ENCODE measurements around the gene ADAD2. TPM values are rescaled to one million over a fixed set of nuclear protein-coding genes. Genes with fewer than 3 reads are reported as not detected.

Gene ADAD2
- total RNA-seq, 1 donor from 2014 or later: not detected

- Mint-ChIP-seq H3K4me1 (peaks cover 11% of the 10 kb centered on the region), H3K27me3 (ENCODE audit: insufficient read depth, low read depth) (no peaks in the 10 kb centered on the region), H3K27ac (no peak overlapping the region), H3K36me3 (peaks cover 4% of the 10 kb centered on the region), H3K4me3 (peak overlapping the region; percentile 91), H3K9me3 (no peaks in the 10 kb centered on the region)
- Histone ChIP-seq H3K79me2 (ENCODE audit: low read depth) (peaks cover 37% of the 10 kb centered on the region), H3K4me2 (no peak overlapping the region), H3K27ac (no peak overlapping the region), H3K27me3 (no peaks in the 10 kb centered on the region), H3K4me3 (no peak overlapping the region), H2AFZ (replicated peaks) (no peak overlapping the region), H3K36me3 (no peaks in the 10 kb centered on the region), H3F3A (ENCODE audit: low read depth) (no peaks in the 10 kb centered on the region), H3K9ac (no peak overlapping the region), H3K4me1 (peaks cover 5% of the 10 kb centered on the region), H4K20me1 (ENCODE audit: low read depth) (peaks cover 13% of the 10 kb centered on the region), H3K9me3 (ENCODE audit: low read depth) (no peaks in the 10 kb centered on the region)
- TF ChIP-seq EZH2 (IDR thresholded peaks at IDR 0.05) (no peak), EZH2phosphoT487 (IDR thresholded peaks at IDR 0.05) (no peak)
- TF ChIP-seq, protein P1, sequence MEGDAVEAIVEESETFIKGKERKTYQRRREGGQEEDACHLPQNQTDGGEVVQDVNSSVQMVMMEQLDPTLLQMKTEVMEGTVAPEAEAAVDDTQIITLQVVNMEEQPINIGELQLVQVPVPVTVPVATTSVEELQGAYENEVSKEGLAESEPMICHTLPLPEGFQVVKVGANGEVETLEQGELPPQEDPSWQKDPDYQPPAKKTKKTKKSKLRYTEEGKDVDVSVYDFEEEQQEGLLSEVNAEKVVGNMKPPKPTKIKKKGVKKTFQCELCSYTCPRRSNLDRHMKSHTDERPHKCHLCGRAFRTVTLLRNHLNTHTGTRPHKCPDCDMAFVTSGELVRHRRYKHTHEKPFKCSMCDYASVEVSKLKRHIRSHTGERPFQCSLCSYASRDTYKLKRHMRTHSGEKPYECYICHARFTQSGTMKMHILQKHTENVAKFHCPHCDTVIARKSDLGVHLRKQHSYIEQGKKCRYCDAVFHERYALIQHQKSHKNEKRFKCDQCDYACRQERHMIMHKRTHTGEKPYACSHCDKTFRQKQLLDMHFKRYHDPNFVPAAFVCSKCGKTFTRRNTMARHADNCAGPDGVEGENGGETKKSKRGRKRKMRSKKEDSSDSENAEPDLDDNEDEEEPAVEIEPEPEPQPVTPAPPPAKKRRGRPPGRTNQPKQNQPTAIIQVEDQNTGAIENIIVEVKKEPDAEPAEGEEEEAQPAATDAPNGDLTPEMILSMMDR (IDR thresholded peaks at IDR 0.05): no peak
- DNase-seq (ENCODE audit: low spot score): no peak
These were observed 6.2 kb upstream of the ADAD2 start for GRCh38 chr16:84184775-84185174.

DNA sequence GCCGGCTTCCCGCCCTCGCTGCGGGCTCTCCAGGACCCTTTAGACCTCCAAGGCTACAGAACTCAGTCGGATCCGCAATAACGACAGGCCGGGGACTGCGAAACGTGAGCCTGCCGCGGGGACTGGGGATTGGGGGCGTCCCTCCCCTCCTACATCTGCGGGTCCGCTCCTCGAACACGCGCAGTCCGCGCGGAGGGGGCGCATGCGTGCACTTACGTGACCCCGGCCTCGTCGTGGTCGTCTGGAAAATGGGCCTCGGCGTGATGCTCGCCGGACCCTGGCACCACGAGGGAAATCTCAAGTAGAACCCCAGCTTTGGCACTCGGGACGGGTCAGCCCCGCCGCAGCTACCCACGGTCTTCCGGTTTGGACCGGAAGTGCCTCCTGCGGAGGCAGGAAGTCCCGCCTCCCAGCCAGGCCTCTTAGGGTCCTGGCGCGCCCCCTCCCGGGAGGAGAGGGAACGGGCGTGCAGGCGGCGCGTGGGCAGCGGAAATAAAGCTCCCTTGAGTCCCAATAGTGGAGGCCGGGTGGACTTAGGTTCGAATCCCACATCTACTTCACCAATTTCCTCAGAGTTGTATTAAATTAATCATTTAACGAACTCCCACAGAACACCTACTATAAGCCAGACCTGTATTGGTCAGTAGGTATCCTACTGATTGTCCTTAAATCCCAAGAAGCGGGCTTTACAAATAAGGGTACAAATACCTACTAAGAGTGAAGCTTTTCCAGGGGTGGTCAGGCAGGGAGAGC, 4.1 kb upstream of the ADAD2 start, which contains the start of gene TAF1C:
TSS of gene TAF1C (minus strand) at position 373 of the 753 bp plus-strand sequence. CDS start 2,069 bp downstream, outside the sequence.
- Histone ChIP-seq H3F3A (ENCODE audit: low read depth) (no peaks in the 10 kb centered on the region), H3K36me3 (no peaks in the 10 kb centered on the region), H4K20me1 (ENCODE audit: low read depth) (peaks cover 13% of the 10 kb centered on the region), H3K27me3 (no peaks in the 10 kb centered on the region), H3K4me3 (peak within 1 kb of the TSS; percentile 86), H3K79me2 (ENCODE audit: low read depth) (peaks cover 37% of the 10 kb centered on the region), H2AFZ (replicated peaks) (peak within 1 kb of the TSS; percentile 95), H3K4me1 (peaks cover 5% of the 10 kb centered on the region), H3K9ac (peak within 1 kb of the TSS; percentile 89), H3K27ac (no peak within 1 kb of the TSS), H3K4me2 (peak within 1 kb of the TSS; percentile 94), H3K9me3 (ENCODE audit: low read depth) (no peaks in the 10 kb centered on the region)
- TF ChIP-seq, protein P1 (IDR thresholded peaks at IDR 0.05): peak; percentile 94
- no peak for TF ChIP-seq EZH2 (IDR thresholded peaks at IDR 0.05)
- no peak for TF ChIP-seq EZH2phosphoT487 (IDR thresholded peaks at IDR 0.05)
- Mint-ChIP-seq H3K4me1 (peaks cover 11% of the 10 kb centered on the region), H3K27me3 (ENCODE audit: insufficient read depth, low read depth) (peaks cover 3% of the 10 kb centered on the region), H3K27ac (no peak within 1 kb of the TSS), H3K4me3 (peak within 1 kb of the TSS; percentile 91), H3K9me3 (no peaks in the 10 kb centered on the region), H3K36me3 (peaks cover 4% of the 10 kb centered on the region)
- peak; percentile 97 for DNase-seq (ENCODE audit: low spot score)

- no peak overlapping the region for H3K4me2 ChIP-seq
- H3K79me2 ChIP-seq (ENCODE audit: low read depth): peaks cover 3% of the 10 kb centered on the region
- no peak for TF ChIP-seq EZH2phosphoT487 (IDR thresholded peaks at IDR 0.05)
- DNase-seq (ENCODE audit: low spot score): no peak
- H3K27ac Mint-ChIP-seq: no peak overlapping the region
- H3K9ac ChIP-seq: no peak overlapping the region
- H3K27me3 Mint-ChIP-seq (ENCODE audit: insufficient read depth, low read depth): peaks cover 10% of the 10 kb centered on the region
- H3K27me3 ChIP-seq: no peaks in the 10 kb centered on the region
- no peaks in the 10 kb centered on the region for H3F3A ChIP-seq (ENCODE audit: low read depth)
- no peaks in the 10 kb centered on the region for H3K9me3 ChIP-seq (ENCODE audit: low read depth)
- no peak overlapping the region for H3K4me3 ChIP-seq
- H3K4me1 Mint-ChIP-seq: peaks cover 4% of the 10 kb centered on the region
- H2AFZ ChIP-seq (replicated peaks): no peak overlapping the region
- H3K4me1 ChIP-seq: no peaks in the 10 kb centered on the region
- H3K9me3 Mint-ChIP-seq: no peaks in the 10 kb centered on the region
- H3K36me3 Mint-ChIP-seq: no peaks in the 10 kb centered on the region
- no peaks in the 10 kb centered on the region for H4K20me1 ChIP-seq (ENCODE audit: low read depth)
- no peak overlapping the region for H3K4me3 Mint-ChIP-seq
- no peaks in the 10 kb centered on the region for H3K36me3 ChIP-seq
- no peak overlapping the region for H3K27ac ChIP-seq
These were observed 509 bp downstream of the ADAD2 start for GRCh38 chr16:84191466-84191865.

DNA sequence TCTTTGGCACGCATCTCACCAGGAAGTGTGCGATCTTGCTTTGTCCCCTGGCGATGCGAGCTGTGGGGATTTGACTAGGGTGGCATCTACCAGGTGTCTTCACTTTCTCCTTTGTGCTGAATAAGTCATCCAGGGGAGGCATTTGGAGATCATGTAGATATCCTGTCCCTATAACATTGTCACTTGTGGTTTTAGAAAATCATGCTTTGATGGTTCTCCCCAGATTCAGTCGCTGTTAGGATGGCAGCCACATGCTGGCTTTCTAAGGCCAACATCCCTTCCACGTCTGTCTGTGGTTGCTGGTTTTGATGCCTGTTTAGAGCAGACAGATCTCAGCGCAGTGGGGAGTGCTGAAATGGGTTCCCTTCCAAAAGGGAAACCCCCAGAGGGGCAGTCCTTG, 2.5 kb downstream of the ADAD2 start:
- no peaks in the 10 kb centered on the region for H3K36me3 ChIP-seq
- H2AFZ ChIP-seq (replicated peaks): no peak overlapping the region
- no peak overlapping the region for H3K4me2 ChIP-seq
- TF ChIP-seq EZH2phosphoT487 (IDR thresholded peaks at IDR 0.05): no peak
- TF ChIP-seq EZH2 (IDR thresholded peaks at IDR 0.05): no peak
- TF ChIP-seq, protein P1 (IDR thresholded peaks at IDR 0.05): no peak
- DNase-seq (ENCODE audit: low spot score): no peak
- Mint-ChIP-seq H3K9me3 (no peaks in the 10 kb centered on the region), H3K27me3 (ENCODE audit: insufficient read depth, low read depth) (peaks cover 12% of the 10 kb centered on the region), H3K4me1 (peaks cover 9% of the 10 kb centered on the region), H3K36me3 (no peaks in the 10 kb centered on the region), H3K27ac (peak overlapping the region; percentile 33), H3K4me3 (no peak overlapping the region)
- H3K27me3 ChIP-seq: no peaks in the 10 kb centered on the region
- H3F3A ChIP-seq (ENCODE audit: low read depth): no peaks in the 10 kb centered on the region
- H3K4me3 ChIP-seq: no peak overlapping the region
- H3K9ac ChIP-seq: no peak overlapping the region
- no peaks in the 10 kb centered on the region for H4K20me1 ChIP-seq (ENCODE audit: low read depth)
- no peaks in the 10 kb centered on the region for H3K9me3 ChIP-seq (ENCODE audit: low read depth)
- H3K4me1 ChIP-seq: no peaks in the 10 kb centered on the region
- no peaks in the 10 kb centered on the region for H3K79me2 ChIP-seq (ENCODE audit: low read depth)
- no peak overlapping the region for H3K27ac ChIP-seq
